Mesenchymal stem cell (in vitro differentiated cells and primary cell): ENCODE results near the gene ADAMTS17.

Experiments used
- DNase-seq: peaks from one replicate; pipeline ENCODE4 v3.0.0-alpha.2; 2013
- H2AFZ ChIP-seq: one replicate; pipeline ENCODE4 v1.6.1; 2013; ENCODE audit warnings: low read depth, mild to moderate bottlenecking, control low read depth, inconsistent platforms, low read length, moderate library complexity
- H2AK5ac ChIP-seq: 2 replicates; pipeline ENCODE4 v1.6.1; 2013; ENCODE audit warnings: low read length, moderate library complexity, mild to moderate bottlenecking, inconsistent platforms; ENCODE audit not compliant: severe bottlenecking
- H2BK120ac ChIP-seq: one replicate; pipeline ENCODE4 v1.6.1; 2013; ENCODE audit warnings: low read depth, mild to moderate bottlenecking, inconsistent platforms, low read length, moderate library complexity
- H2BK12ac ChIP-seq, 2 experiments: one replicate each; pipeline ENCODE4 v1.6.1; 2013; ENCODE audit warnings: inconsistent platforms in 2 of 2, low read length in 2 of 2, mild to moderate bottlenecking in 2 of 2, moderate library complexity in 2 of 2, control low read depth in 1 of 2
- H2BK15ac ChIP-seq: one replicate; pipeline ENCODE4 v1.6.1; 2013; ENCODE audit warnings: mild to moderate bottlenecking, low read depth, inconsistent platforms; ENCODE audit not compliant: poor library complexity, severe bottlenecking
- H2BK5ac ChIP-seq: 2 replicates; pipeline ENCODE4 v1.6.1; 2013; ENCODE audit warnings: low read depth, mild to moderate bottlenecking, low read length, control low read depth, inconsistent platforms; ENCODE audit not compliant: poor library complexity, severe bottlenecking
- H3K14ac ChIP-seq, 2 experiments: one replicate each; pipeline ENCODE4 v1.6.1; 2013; ENCODE audit warnings: inconsistent platforms in 2 of 2, low read length in 2 of 2, control low read depth in 1 of 2, mild to moderate bottlenecking in 1 of 2, moderate library complexity in 1 of 2
- H3K18ac ChIP-seq, 2 experiments: one replicate each; pipeline ENCODE4 v1.6.1; 2013; ENCODE audit warnings: inconsistent platforms in 2 of 2, low read length in 2 of 2, control low read depth in 1 of 2, low read depth in 1 of 2, mild to moderate bottlenecking in 1 of 2
- H3K23ac ChIP-seq, 2 experiments: one replicate each; pipeline ENCODE4 v1.6.1; 2013; ENCODE audit warnings: inconsistent platforms in 2 of 2, low read length in 2 of 2, mild to moderate bottlenecking in 2 of 2, moderate library complexity in 2 of 2, control low read depth in 1 of 2
- H3K27ac ChIP-seq: 2 replicates; pipeline ENCODE4 v1.5.1; 2013; ENCODE audit warnings: mild to moderate bottlenecking, moderate library complexity, low read length, control low read depth, inconsistent platforms; ENCODE audit not compliant: poor library complexity, severe bottlenecking
- H3K27me3 ChIP-seq, 2 experiments: 2 replicates each; pipeline versions ENCODE4 v1.6.1 to v1.7.0; 2013; ENCODE audit warnings: low read length in 2 of 2, mild to moderate bottlenecking in 2 of 2, moderate library complexity in 2 of 2, control low read depth in 1 of 2, inconsistent platforms in 1 of 2; ENCODE audit not compliant: control insufficient read depth in 1 of 2, insufficient read depth in 1 of 2
- H3K36me3 ChIP-seq, 2 experiments: 2 replicates each; pipeline versions ENCODE4 v1.6.1 to v1.7.0; 2013; ENCODE audit warnings: low read length in 2 of 2, control low read depth in 1 of 2, inconsistent platforms in 1 of 2, low read depth in 1 of 2, mild to moderate bottlenecking in 1 of 2; ENCODE audit not compliant: insufficient read depth in 2 of 2, control insufficient read depth in 1 of 2
- H3K4ac ChIP-seq, 2 experiments: one replicate each; pipeline ENCODE4 v1.6.1; 2013; ENCODE audit warnings: inconsistent platforms in 2 of 2, low read length in 2 of 2, mild to moderate bottlenecking in 2 of 2, moderate library complexity in 2 of 2, control low read depth in 1 of 2, low read depth in 1 of 2
- H3K4me1 ChIP-seq: 2 replicates; pipeline ENCODE4 v1.6.1; 2013; ENCODE audit warnings: low read depth, low read length, control low read depth; ENCODE audit not compliant: control insufficient read depth, insufficient read depth
- H3K4me2 ChIP-seq: 2 replicates; pipeline ENCODE4 v1.6.1; 2013; ENCODE audit warnings: low read length, mild to moderate bottlenecking, inconsistent platforms; ENCODE audit not compliant: poor library complexity, severe bottlenecking
- H3K4me3 ChIP-seq, 2 experiments: 2 replicates each; pipeline versions ENCODE4 v1.5.1 to v1.7.0; 2013; ENCODE audit warnings: low read length in 2 of 2, mild to moderate bottlenecking in 2 of 2, control low read depth in 1 of 2, low read depth in 1 of 2; ENCODE audit not compliant: insufficient read depth in 1 of 2
- H3K79me1 ChIP-seq: replicated peaks from 2 replicates; pipeline ENCODE4 v1.6.1; 2013; ENCODE audit warnings: mild to moderate bottlenecking, control low read depth, low read length, inconsistent platforms; ENCODE audit not compliant: poor library complexity, severe bottlenecking
- H3K9ac ChIP-seq: 2 replicates; pipeline ENCODE4 v1.7.0; 2013; ENCODE audit warnings: mild to moderate bottlenecking, low read length, moderate library complexity
- H3K9me3 ChIP-seq: 2 replicates; pipeline ENCODE4 v1.7.0; 2013; ENCODE audit warnings: mild to moderate bottlenecking, low read length; ENCODE audit not compliant: control insufficient read depth
- H4K8ac ChIP-seq: one replicate; pipeline ENCODE4 v1.6.1; 2013; ENCODE audit warnings: inconsistent platforms, mild to moderate bottlenecking, low read length, moderate library complexity
- H4K91ac ChIP-seq: one replicate; pipeline ENCODE4 v1.6.1; 2013; ENCODE audit warnings: mild to moderate bottlenecking, low read length, inconsistent platforms
- whole genome bisulfite sequencing: methylation state at CpG from one replicate; pipeline ENCODE4 v1.1.7; 2013; ENCODE audit warnings: mixed read lengths; 5-methylcytosine and 5-hydroxymethylcytosine counted together

ADAMTS17 gene

DNA sequence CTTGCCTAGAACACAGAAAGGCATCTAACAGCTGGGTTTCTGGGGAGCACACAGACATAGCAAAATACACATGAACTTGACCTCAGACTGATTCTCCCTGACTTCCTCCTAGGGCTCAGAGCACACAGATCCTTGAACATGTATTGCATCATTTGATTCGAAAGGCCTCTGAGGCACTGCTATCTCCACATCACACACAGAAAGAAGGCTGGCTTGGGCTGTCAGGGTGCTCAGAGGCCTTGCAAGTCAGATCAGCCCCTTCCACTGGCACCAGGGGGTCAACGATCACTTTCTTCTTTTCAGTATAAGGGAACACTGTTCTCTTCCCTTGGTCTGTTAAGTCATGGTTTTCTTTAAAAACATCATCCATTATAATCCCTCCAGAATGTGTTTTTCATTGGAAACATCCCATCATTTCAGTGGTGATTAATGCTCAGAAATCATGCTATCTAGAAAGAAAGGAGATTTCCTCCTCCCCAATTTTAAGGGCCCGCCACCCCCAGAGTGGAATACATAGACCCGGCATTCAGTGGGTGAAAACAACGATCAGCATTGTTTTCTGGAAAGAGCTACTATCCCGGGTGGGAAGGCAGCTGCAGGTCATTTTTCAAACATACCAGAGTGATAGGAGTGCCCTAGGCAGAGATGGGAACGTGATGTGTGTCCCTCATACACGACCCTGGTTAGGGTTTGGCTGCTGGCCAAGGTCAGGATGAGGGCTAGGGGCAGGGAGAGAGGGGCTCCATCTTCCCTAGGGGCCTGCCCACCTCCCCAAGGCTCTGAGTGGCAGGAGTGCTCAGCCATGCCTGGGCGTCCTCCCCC, 355.3 kb downstream of the ADAMTS17 start:
- peaks cover 9% of the 10 kb centered on the region for H3K9me3 ChIP-seq
- H3K27me3 ChIP-seq: peaks cover 0 to 14% of the 10 kb centered on the region in 2 experiments
- no peak overlapping the region for H2BK5ac ChIP-seq
- DNase-seq: peak; percentile 22
- no peak overlapping the region for H3K23ac ChIP-seq
- H3K4me2 ChIP-seq: no peak overlapping the region
- H2AFZ ChIP-seq: no peak overlapping the region
- WGBS: 71% methylated on average over 9 of the region's 9 CpGs
- H3K4ac ChIP-seq: no peak overlapping the region
- no peaks in the 10 kb centered on the region for H3K79me1 ChIP-seq
- no peak overlapping the region for H3K27ac ChIP-seq
- H3K14ac ChIP-seq: no peak overlapping the region
- peaks cover 19% of the 10 kb centered on the region for H3K4me1 ChIP-seq
- H3K36me3 ChIP-seq: no peaks in the 10 kb centered on the region
- no peak overlapping the region for H2BK120ac ChIP-seq
- no peak overlapping the region for H2BK12ac ChIP-seq
- H2BK15ac ChIP-seq: no peak overlapping the region
- H2AK5ac ChIP-seq: no peak overlapping the region
- peak overlapping the region; percentile 81 for H4K91ac ChIP-seq
- no peak overlapping the region for H3K9ac ChIP-seq
- no peak overlapping the region for H3K18ac ChIP-seq
- peak overlapping the region; percentile 3 for H4K8ac ChIP-seq
- no peak overlapping the region for H3K4me3 ChIP-seq

DNA sequence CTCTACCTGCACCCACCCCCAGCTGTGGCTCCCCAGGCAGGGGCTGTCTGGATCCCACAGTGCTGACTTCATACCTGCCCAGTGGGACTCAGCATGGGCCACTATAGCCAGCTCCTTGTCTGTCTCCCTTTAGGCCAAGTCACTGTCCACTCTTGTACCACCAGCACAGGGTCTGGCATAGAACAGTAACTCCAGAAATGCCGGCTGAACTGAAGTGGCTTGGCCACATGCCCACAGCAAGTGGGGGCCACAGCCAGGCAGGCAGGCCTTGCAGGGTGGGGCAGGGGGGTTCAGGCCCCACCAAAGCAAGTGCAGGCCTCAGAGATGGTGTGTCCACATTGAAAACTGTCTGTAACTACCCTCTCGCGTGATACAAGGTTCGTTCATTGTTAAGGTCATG, 355.9 kb downstream of the ADAMTS17 start:
- H3K27ac ChIP-seq: no peak overlapping the region
- H2BK15ac ChIP-seq: no peak overlapping the region
- peak overlapping the region in 1 of 2 experiments; percentile 38 for H3K18ac ChIP-seq
- no peak overlapping the region for H3K14ac ChIP-seq
- no peak overlapping the region for H3K4me3 ChIP-seq
- no peak overlapping the region for H2AK5ac ChIP-seq
- 90% methylated on average over 4 of the region's 4 CpGs for WGBS
- no peak overlapping the region for H3K4me2 ChIP-seq
- peaks cover 9% of the 10 kb centered on the region for H3K9me3 ChIP-seq
- H3K27me3 ChIP-seq: peaks cover 0 to 17% of the 10 kb centered on the region in 2 experiments
- H2BK12ac ChIP-seq: peak overlapping the region in 1 of 2 experiments; percentile 58
- peak overlapping the region; percentile 19 for H4K91ac ChIP-seq
- no peak overlapping the region for H3K4ac ChIP-seq
- no peak overlapping the region for H3K9ac ChIP-seq
- H2BK120ac ChIP-seq: no peak overlapping the region
- no peak overlapping the region for H2AFZ ChIP-seq
- no peak for DNase-seq
- H3K79me1 ChIP-seq: no peaks in the 10 kb centered on the region
- no peak overlapping the region for H3K23ac ChIP-seq
- peak overlapping the region; percentile 3 for H4K8ac ChIP-seq
- H3K4me1 ChIP-seq: peaks cover 19% of the 10 kb centered on the region
- H2BK5ac ChIP-seq: no peak overlapping the region
- no peaks in the 10 kb centered on the region for H3K36me3 ChIP-seq

DNA sequence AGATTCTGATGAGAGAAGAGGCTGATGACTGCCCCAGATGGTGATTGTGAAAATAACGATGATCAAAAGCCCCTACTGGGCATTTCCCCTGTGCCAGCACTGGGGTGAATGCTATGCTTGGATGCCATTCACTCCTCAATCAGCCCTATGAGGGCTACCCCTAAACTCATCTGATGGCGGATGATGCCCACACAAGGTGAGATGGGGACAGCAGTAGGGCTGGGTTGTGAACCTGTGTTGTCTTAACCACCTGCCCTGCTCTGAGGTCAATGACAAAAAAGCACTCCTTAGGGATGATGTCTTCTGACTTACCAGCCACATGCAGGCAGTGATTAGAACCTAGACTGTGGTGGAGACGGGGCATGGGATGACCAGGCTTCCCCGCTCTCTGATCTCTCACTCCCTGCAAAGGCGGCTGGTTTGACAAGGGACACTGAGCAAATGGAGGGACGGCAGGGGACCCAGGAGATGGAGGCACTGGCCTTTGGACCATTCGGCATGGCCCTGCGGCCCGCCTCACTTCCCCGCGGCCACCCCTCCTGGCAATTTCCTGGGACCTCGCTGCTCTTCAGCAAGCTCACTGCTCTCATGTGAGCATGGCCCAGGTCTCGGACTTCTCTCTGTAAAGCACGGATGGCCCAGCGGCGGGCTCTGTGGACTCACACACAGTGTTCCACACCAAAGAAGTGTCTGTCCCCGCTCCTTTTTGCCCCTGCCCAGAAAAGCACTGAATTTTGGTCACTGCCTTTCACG, 357.1 kb downstream of the ADAMTS17 start:
- Histone ChIP-seq H2AK5ac (no peak overlapping the region), H3K14ac (no peak overlapping the region), H3K9ac (no peak overlapping the region), H3K79me1 (no peaks in the 10 kb centered on the region), H3K4me1 (peaks cover 22% of the 10 kb centered on the region), H3K18ac (peak overlapping the region in 1 of 2 experiments; percentile 50), H3K4me2 (no peak overlapping the region), H3K4ac (peak overlapping the region in 1 of 2 experiments; percentile 19), H3K36me3 (no peaks in the 10 kb centered on the region), H3K4me3 (no peak overlapping the region), H4K8ac (peak overlapping the region; percentile 74), H2BK5ac (no peak overlapping the region), H2BK15ac (no peak overlapping the region), H2BK120ac (peak overlapping the region; percentile 85), H3K27ac (no peak overlapping the region), H3K9me3 (peaks cover 9% of the 10 kb centered on the region), H3K27me3 (peaks cover 0 to 21% of the 10 kb centered on the region in 2 experiments), H2AFZ (no peak overlapping the region), H2BK12ac (peak overlapping the region; percentile 49 to 82), H4K91ac (no peak overlapping the region), H3K23ac (no peak overlapping the region)
- no peak for DNase-seq
- WGBS: 96% methylated on average over 18 of the region's 18 CpGs

DNA sequence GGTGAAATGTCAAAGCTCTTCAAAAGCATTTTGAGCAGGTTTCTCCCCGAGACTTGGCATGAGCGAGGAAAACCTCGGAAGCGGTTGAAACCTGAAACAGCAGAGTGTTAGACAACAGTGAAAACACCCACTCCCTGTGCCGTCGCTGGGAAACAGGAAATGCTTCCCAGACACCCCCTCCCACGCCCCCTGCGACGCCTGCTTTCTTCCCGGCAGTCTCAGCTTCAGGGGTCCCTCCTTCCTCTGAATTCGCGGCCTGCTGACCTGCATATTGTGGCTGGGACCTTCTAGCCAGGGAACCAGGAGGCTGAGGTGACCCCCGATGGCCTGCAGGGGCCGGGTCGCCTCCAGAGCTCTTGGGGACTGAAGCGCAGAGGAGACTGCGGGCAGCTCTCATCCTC, 357.9 kb downstream of the ADAMTS17 start:
- WGBS: 15% methylated on average over 17 of the region's 17 CpGs
- H2AK5ac ChIP-seq: no peak overlapping the region
- peaks cover 22% of the 10 kb centered on the region for H3K4me1 ChIP-seq
- peak overlapping the region; percentile 29 to 95 for H2BK12ac ChIP-seq
- H3K23ac ChIP-seq: peak overlapping the region in 1 of 2 experiments; percentile 25
- no peaks in the 10 kb centered on the region for H3K36me3 ChIP-seq
- H4K8ac ChIP-seq: peak overlapping the region; percentile 74
- peak overlapping the region in 1 of 2 experiments; percentile 58 for H3K14ac ChIP-seq
- H3K9me3 ChIP-seq: peaks cover 9% of the 10 kb centered on the region
- no peak overlapping the region for H2AFZ ChIP-seq
- peak overlapping the region; percentile 57 for H3K27ac ChIP-seq
- no peak overlapping the region for H2BK5ac ChIP-seq
- H3K4me3 ChIP-seq: no peak overlapping the region
- peak overlapping the region; percentile 42 for H3K4me2 ChIP-seq
- peak overlapping the region; percentile 88 for H4K91ac ChIP-seq
- no peak for DNase-seq
- no peak overlapping the region for H3K9ac ChIP-seq
- peaks cover 0 to 21% of the 10 kb centered on the region in 2 experiments for H3K27me3 ChIP-seq
- H2BK15ac ChIP-seq: peak overlapping the region; percentile 96
- H3K4ac ChIP-seq: peak overlapping the region; percentile 9 to 84
- peak overlapping the region; percentile 85 for H2BK120ac ChIP-seq
- H3K18ac ChIP-seq: peak overlapping the region; percentile 60 to 73
- H3K79me1 ChIP-seq: no peaks in the 10 kb centered on the region
